ENCODE measurements around the gene PEA15.

Gene PEA15

GRCh38 chr1:160186246-160186645 lies 18.9 kb upstream of the PEA15 start:
- no peak for DNase-seq

DNA sequence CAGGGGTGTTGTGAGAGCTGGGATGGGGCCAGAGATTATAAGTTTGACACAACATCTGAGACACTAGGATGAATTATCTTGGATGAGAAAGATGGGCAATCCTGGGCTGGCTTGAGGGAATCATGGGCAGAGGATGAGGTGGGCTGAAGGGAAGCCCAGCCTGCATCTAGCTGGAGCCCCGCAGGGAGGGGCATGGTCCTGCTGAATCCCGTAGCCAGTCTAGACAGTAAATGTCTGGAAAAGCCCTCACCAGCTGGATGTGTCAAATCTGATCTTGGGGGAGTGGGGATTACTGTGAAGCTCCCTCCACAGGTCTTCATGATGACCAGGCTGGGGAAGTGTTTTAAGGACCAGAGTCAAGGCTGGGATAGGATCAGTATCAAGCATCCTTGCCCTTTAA lies 18.5 kb upstream of the PEA15 start:
- DNase-seq = no peak

DNA sequence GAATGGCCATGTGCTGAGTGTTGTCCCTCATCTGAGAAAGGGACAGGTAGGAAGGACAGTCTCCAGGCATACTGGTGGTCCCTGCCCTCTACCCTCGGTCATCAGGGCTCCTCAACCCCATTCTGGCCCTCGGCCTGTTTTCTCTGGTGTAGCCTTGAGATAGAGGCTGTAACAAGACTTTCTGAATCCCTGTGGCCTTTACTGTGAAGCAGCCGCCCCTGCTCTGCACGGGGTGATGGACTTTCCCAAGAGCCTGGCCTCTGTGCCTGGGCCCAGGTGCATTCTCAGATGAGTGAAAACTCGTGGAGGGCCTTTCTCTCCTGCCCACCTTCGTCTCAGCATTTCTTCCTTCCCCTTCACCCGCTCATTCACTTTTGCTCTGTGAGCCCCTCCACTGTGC lies 17.8 kb upstream of the PEA15 start:
- no peak for DNase-seq

DNA sequence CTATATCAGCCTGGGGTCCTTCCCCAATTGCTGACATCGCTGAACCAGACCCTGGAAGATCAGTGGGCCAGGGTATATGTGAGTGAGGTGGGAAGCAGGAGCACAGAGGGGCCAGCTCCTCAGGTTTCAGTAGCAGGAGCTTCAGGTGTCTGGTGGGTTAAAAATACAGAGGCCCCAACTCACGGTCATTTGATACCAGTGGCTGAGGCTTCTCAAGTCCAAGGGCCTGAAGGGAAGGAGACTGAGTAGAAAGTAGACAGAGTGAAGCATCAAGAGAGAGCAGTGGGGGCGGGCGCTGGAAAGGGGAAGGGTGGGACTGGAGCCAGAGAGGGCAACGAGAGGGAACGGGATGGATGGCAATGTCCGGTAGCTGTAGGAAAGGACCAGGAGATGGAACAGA lies 16.8 kb upstream of the PEA15 start:
- no peak for DNase-seq

DNA sequence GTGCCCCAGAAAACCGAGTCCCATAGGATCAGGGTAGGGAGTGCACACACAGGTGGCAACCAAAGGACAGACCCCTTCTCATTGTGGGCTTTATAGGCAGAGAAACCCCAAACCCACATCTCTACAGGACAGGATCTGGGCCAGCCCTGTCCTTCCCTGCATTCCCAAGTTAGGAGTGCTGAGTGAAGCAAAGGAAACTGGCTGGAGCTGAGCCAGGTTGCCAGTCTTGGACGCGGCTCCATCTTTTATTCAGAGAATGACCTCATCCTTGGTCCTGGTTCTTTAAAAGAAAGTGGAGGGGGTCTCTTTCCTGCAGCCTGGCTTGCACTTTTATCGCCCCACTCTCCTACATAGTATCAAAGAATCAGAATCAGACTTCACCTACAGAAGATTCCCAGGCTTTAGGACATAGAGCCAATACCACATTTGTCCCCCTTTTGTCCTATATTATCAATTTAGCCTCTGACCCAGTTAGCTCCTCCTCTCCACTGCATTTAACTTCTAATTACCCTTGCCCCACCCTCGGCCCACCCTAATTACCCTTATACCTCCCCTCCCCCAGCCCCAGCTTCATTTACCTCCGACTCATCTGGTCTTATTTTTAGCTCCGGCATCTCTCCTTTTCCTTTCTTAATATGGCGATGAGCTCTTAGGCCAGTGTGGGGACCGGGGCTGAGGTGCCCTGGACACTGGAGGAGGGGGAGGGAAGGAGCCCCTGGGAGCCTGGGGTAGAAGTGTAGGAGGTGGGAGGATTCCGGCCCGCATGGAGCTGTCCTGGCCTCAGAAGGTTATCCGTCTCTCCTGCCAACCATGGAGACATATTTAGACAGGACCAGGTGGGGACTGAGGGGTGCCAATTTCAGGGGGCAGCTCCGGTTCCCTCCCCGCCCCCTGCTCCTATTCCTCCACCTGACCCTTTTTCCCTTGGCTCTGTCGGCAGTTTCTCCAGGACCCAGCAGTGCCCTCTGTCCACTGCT lies 15.2 kb upstream of the PEA15 start, which contains the start of gene CASQ1:
Gene CASQ1, plus strand, starts transcription at position 927 of the 977 bp plus-strand sequence. CDS start 177 bp downstream, outside the sequence.
- peak in 1 of 2 experiments; percentile 9 for DNase-seq

DNA sequence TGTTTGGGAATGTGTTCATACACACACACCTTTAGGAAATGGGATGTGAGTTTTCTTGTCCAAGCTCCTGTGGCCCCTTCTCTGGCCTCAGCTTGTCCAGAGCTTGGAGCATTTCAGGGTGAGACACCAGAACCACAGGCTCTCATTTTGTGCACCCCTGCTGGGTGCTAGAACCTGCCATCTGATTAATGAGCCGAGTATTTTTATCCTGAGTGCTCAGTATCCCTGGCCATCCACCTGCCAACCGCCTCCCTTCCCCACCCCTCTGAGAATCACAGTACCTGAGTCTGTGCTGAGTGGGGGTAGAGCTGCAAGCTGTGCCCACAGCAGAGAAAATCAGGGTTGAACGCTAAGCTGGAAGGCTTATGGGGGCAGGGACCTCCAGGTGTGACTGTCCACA lies 13.4 kb upstream of the PEA15 start:
- peak in 1 of 2 experiments; percentile 64 for DNase-seq

GRCh38 chr1:160192234-160192633 lies 12.9 kb upstream of the PEA15 start:
- no peak for DNase-seq

DNA sequence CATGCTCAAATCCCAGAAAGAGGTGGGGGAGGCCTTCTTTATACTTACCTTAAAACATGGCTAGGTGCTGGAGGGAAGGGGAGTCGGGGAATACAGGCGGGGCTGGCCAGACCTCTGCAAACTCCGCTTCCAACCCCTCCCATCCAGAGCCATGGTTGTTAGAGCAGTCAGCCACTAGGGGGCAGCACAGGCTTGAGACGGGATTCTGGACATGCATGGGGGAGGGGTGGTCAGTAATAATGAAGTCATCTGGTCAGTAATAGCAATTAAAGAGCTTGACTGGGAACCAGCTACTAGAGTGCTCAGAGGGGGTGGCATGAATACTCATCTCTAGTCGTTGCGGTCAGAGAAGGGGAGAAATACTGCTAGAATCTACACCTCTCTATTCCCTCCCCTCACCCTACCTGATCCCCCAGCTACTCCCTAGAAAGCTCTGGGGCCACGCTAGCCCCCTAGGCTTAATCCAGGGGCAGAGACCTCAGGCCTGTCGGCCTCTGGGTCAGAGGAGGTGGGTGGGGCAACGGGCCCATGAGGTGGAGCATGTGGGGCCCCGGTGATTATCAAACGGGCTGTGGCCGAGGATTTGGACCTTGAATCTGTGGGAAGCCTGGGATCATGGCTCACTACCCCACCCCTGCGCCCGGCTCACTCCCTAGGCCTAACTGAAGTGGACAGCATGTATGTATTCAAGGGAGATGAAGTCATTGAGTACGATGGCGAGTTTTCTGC lies 11.9 kb upstream of the PEA15 start:
- DNase-seq = peak; percentile 32 to 89

GRCh38 chr1:160193832-160194736 lies 11.1 kb upstream of the PEA15 start:
- no peak for DNase-seq

DNA sequence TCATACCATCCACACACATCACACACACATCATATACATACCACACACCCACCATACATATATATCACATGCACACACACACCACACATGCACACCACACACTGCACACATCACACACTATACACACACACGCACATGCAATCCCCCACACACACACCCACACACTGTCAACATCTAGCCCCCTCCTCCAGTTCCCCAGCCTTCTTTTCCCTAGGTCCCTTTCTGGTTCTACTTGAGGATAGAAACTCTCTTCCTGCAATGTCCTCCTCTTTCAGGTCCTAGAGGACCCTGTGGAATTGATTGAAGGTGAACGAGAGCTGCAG lies 10.5 kb upstream of the PEA15 start:
- DNase-seq = no peak

- DNase-seq = no peak
Measured at GRCh38 chr1:160196143-160196542, 9.0 kb upstream of the PEA15 start.

GRCh38 chr1:160197231-160197630 lies 8.0 kb upstream of the PEA15 start:
- no peak for DNase-seq

DNA sequence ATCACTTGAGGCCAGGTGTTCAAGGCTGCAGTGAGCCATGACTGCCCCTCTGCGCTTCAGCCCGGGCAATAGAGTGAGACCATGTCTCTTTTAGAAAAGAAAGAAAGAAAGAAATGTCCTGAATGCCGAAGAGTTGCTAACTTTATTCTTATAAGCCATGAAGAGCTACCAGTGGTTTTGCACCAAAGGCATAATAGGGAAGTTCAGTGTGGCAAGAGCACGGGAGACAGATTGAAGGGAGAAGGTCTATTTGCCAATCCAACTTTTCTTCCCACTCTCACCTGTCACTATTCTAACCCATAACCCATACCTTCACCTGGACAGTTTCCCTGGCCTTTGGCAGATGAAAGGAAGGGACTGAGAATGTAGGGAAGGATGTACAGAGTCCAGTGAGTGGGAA lies 4.4 kb upstream of the PEA15 start:
- no peak for DNase-seq

GRCh38 chr1:160204526-160205241 lies 500 bp upstream of the PEA15 start:
- DNase-seq = no peak

GRCh38 chr1:160206036-160206389 lies 829 bp downstream of the PEA15 start:
- no peak for DNase-seq

- DNase-seq = no peak
Measured at GRCh38 chr1:160206421-160207117, 1.4 kb downstream of the PEA15 start.

DNA sequence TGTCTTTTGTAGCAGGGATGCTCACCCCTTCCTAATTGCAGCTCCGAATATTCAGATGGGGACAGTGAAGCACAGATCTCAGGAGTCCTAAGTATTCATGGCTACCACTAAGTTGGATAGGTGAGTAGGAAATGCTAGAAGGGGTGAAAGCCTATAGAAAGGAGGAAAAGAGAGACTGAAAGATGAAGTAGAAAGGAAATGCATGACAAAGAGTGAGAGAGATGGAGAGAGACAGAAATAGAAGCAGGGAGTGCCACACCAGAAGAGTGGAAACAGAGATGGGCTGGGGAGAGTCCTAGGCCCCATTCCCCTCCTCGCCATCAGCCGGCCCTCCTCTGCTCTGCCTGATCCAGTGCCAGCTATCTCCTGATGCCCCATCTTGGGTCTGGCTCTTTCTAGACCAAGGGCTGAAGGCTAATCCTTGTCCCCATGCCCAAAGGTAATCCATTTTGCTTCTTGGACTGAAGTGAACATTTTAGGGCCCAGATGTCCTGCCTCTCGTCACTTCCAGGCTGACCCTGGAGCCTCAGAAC lies 2.0 kb downstream of the PEA15 start:
- DNase-seq = no peak

DNA sequence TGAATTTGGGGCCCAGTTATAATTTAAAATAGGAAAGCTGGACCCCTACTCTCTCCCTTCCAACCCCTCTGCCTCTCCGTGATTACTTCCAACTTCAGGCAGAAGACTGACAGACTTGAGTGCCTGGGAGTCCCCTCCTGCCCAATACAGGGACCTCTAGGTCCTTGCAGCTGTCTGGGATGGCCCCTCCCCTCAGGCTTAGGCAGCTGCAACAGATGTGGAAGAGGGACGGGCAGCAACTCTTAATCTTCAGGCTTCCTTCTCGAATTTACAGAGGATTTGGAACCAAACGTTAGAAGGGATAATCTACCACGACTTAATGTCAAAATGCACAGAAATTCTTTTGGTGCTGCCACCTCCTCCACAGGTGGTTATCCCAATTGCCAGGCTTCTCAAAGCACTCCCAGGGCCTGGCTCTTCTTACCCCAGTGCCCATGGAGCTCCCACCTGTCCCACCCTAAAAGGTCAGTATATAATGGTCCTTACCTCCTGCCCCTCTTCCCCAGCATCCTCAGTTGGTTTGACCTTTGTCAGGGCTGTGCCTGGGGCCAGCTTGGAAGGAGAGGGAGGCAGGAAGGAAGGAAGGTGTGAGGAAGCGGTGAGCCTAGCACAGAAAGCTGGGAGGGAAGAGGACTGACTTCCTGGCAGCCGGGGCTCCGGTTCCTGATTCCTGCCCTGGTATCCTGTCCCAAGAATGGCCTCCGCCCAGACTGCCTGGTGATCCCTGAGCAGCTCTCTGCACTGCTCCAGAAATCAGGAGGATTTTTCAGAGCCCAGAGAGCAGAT lies 2.8 kb downstream of the PEA15 start:
- DNase-seq = no peak

- DNase-seq = no peak
Measured at GRCh38 chr1:160208557-160209320, 3.6 kb downstream of the PEA15 start.
